ENCODE data around the gene SS18.
A peak's percentile ranks its signal among the peaks of the same experiment; 100 is the strongest.

Gene SS18

GRCh38 chr18:26022585-26022984, 67.8 kb downstream of the SS18 start:
- no peak for ATAC-seq
- TF ChIP-seq PPARA (CRISPR knock-in tag; IDR thresholded peaks at IDR 0.05; ENCODE audit: borderline replicate concordance) (no peak), CREB5 (CRISPR knock-in tag; IDR thresholded peaks at IDR 0.05; ENCODE audit: low read depth) (no peak)

- TF ChIP-seq ZFP3 (CRISPR knock-in tag; IDR thresholded peaks at IDR 0.05) (no peak), ESRRG (CRISPR knock-in tag; IDR thresholded peaks at IDR 0.05) (no peak), ZNF565 (CRISPR knock-in tag; conservative IDR thresholded peaks at IDR 0.05; ENCODE audit: low read depth) (no peak), ISL1 (CRISPR knock-in tag; IDR thresholded peaks at IDR 0.05) (peak; percentile 96), RARB (CRISPR knock-in tag; IDR thresholded peaks at IDR 0.05) (no peak), TOX (CRISPR knock-in tag; IDR thresholded peaks at IDR 0.05; ENCODE audit: borderline replicate concordance) (no peak), GLIS3 (CRISPR knock-in tag; IDR thresholded peaks at IDR 0.05) (no peak), CREB5 (CRISPR knock-in tag; IDR thresholded peaks at IDR 0.05; ENCODE audit: low read depth) (no peak), BACH2 (CRISPR knock-in tag; IDR thresholded peaks at IDR 0.05; ENCODE audit: borderline replicate concordance) (no peak), ZNF8 (CRISPR knock-in tag; IDR thresholded peaks at IDR 0.05) (no peak), TCF4 (CRISPR knock-in tag; IDR thresholded peaks at IDR 0.05; ENCODE audit: borderline replicate concordance) (peak; percentile 15; the same call in 1 of the 2 replicates)
- no peak for ATAC-seq
Measured at GRCh38 chr18:26021061-26021754, 69.2 kb downstream of the SS18 start.

- TF ChIP-seq CREB5 (CRISPR knock-in tag; IDR thresholded peaks at IDR 0.05; ENCODE audit: low read depth) = no peak
- no peak for TF ChIP-seq RARB (CRISPR knock-in tag; IDR thresholded peaks at IDR 0.05)
- TF ChIP-seq CSRNP3 (CRISPR knock-in tag; IDR thresholded peaks at IDR 0.05) = no peak
- TF ChIP-seq ARNTL (CRISPR knock-in tag; IDR thresholded peaks at IDR 0.05; ENCODE audit: borderline replicate concordance, low read depth) = no peak
- TF ChIP-seq ZFP30 (CRISPR knock-in tag; IDR thresholded peaks at IDR 0.05) = no peak
- no peak for TF ChIP-seq TCF4 (CRISPR knock-in tag; IDR thresholded peaks at IDR 0.05; ENCODE audit: borderline replicate concordance)
- no peak for TF ChIP-seq ESRRG (CRISPR knock-in tag; IDR thresholded peaks at IDR 0.05)
- no peak for TF ChIP-seq ISL1 (CRISPR knock-in tag; IDR thresholded peaks at IDR 0.05)
- no peak for TF ChIP-seq OSR1 (CRISPR knock-in tag; IDR thresholded peaks at IDR 0.05)
- no peak for TF ChIP-seq ZNF70 (CRISPR knock-in tag; IDR thresholded peaks at IDR 0.05)
- TF ChIP-seq GLIS3 (CRISPR knock-in tag; IDR thresholded peaks at IDR 0.05) = no peak
- no peak for ATAC-seq
Measured at GRCh38 chr18:26017929-26018328, 72.5 kb downstream of the SS18 start.

GRCh38 chr18:26014462-26014861, 76.0 kb downstream of the SS18 start:
- TF ChIP-seq ZNF565 (CRISPR knock-in tag; conservative IDR thresholded peaks at IDR 0.05; ENCODE audit: low read depth) (no peak), ZNF8 (CRISPR knock-in tag; IDR thresholded peaks at IDR 0.05) (no peak), CSRNP3 (CRISPR knock-in tag; IDR thresholded peaks at IDR 0.05) (no peak), CSDC2 (CRISPR knock-in tag; IDR thresholded peaks at IDR 0.05) (no peak), ARNTL (CRISPR knock-in tag; IDR thresholded peaks at IDR 0.05; ENCODE audit: borderline replicate concordance, low read depth) (no peak), ESRRG (CRISPR knock-in tag; IDR thresholded peaks at IDR 0.05) (no peak), TSHZ2 (CRISPR knock-in tag; IDR thresholded peaks at IDR 0.05) (no peak), BACH2 (CRISPR knock-in tag; IDR thresholded peaks at IDR 0.05; ENCODE audit: borderline replicate concordance) (no peak), TOX (CRISPR knock-in tag; IDR thresholded peaks at IDR 0.05; ENCODE audit: borderline replicate concordance) (no peak), SNAI2 (CRISPR knock-in tag; IDR thresholded peaks at IDR 0.05) (no peak), ZFP3 (CRISPR knock-in tag; IDR thresholded peaks at IDR 0.05) (no peak), PPARA (CRISPR knock-in tag; IDR thresholded peaks at IDR 0.05; ENCODE audit: borderline replicate concordance) (no peak), ZC3H10 (CRISPR knock-in tag; IDR thresholded peaks at IDR 0.05) (no peak), ISL1 (CRISPR knock-in tag; IDR thresholded peaks at IDR 0.05) (no peak), POU6F1 (CRISPR knock-in tag; IDR thresholded peaks at IDR 0.05; ENCODE audit: borderline replicate concordance, low read depth) (no peak), RARB (CRISPR knock-in tag; IDR thresholded peaks at IDR 0.05) (no peak)
- ATAC-seq = no peak

Data from SK-N-SH treated with all-trans-retinoic acid at 6 μM for 48 hours (cell line).